Measurements from ENCODE around the gene C2orf92. TPM values are rescaled to one million over a fixed set of nuclear protein-coding genes. Genes with fewer than 3 reads are reported as not detected.
"Not testable (repeated sequence)": the region's sequence is repeated elsewhere in the genome, so short reads cannot be mapped to it uniquely, and the experiment has no call there.

Gene C2orf92
- total and polyA plus RNA-seq, 4 experiments from 2014 or later, result 13.0 to 13.3 TPM; not detected in 2

DNA sequence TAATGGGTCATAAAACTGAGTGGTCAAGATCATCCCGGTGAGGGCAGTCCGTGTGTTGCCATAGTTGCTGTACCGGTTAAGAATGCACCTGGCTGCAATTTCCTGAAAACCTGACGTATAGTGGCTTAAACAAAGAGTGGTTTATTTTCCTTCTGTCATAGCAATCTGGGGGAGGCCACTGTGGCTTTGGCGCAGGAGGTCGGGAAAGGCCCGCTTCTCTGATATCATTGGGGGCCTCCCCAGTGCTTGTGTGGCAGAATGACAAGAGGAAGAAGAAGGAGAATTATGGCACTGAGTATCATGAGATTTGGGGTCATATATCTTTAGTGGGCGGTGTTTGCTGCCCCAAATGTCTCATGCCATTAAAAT is 4.4 kb downstream of the C2orf92 start:
- Histone ChIP-seq H3K4me1 (ENCODE audit: insufficient read depth, low read length) (no peaks in the 10 kb centered on the region), H3K4me3 (ENCODE audit: low read length in 2 of 2) (no peak overlapping the region), H3K9me3 (ENCODE audit: control insufficient read depth in 1 of 2, low read length in 2 of 2) (no peaks in the 10 kb centered on the region), H3K36me3 (ENCODE audit: insufficient read depth, low read length) (no peaks in the 10 kb centered on the region), H3K27me3 (ENCODE audit: insufficient read depth, low read length) (no peaks in the 10 kb centered on the region), H3K27ac (ENCODE audit: low read depth, low read length) (no peak overlapping the region)
- Mint-ChIP-seq H3K27me3 (peaks cover 0 to 9% of the 10 kb centered on the region in 2 donors), H3K9me3 (no peaks in the 10 kb centered on the region), H3K36me3 (peaks cover 0 to 5% of the 10 kb centered on the region in 2 donors), H3K4me3 (no peak overlapping the region), H3K4me1 (peaks cover 0 to 3% (median 0%) of the 10 kb centered on the region in 4 donors), H3K27ac (peak overlapping the region in 1 of 7 donors; percentile 32)
- no peak for DNase-seq
- POLR2A ChIA-PET (ENCODE audit: partially characterized antibody), result no interaction called here
- CTCF ChIA-PET (ENCODE audit: partially characterized antibody), result no interaction called here
- intact Hi-C loops (cut with micrococcal nuclease), result no loop called here

DNA sequence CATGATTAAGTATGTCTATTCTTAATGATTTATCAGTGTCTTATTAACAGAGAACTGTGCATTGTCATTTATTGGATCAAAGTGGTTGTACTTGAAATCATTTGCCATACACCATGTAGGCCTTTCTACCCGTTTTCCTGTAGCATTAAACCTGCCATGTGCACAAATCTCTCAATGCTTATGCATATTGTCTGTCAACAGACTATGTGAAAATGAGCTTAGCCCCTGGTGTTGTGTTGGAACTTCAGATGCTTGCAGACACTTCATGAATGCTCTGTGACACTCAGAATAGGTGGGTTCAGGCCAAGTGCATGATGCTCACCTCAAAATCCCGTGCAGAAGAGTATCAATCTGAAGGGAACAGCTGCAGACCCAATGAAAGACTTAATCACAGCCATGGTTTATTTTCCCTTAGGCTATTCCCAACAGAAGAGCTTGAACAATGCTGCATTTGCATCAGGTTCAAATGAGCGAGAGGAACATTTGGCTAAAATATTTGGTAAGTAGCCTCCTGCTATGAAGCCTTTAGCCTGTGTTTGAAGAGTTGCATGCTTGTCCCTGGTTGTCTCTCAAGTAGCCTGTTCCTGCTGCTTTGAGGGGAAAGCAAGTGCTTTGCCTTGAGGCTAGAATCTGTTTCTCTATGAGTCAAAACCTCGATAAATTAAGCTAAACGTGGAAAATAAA is 6.1 kb downstream of the C2orf92 start:
- no peaks in the 10 kb centered on the region for H3K9me3 Mint-ChIP-seq
- no peaks in the 10 kb centered on the region for H3K36me3 ChIP-seq (ENCODE audit: insufficient read depth, low read length)
- H3K4me3 Mint-ChIP-seq, result no peak overlapping the region
- no peaks in the 10 kb centered on the region for H3K4me1 ChIP-seq (ENCODE audit: insufficient read depth, low read length)
- intact Hi-C loops (cut with micrococcal nuclease), result no loop called here
- ChIA-PET POLR2A (ENCODE audit: partially characterized antibody) (interaction anchor here (1.0 kb wide), 1 partner anchor 10 kb away, joined by 3 read pairs; no protein-coding TSS in a partner anchor), CTCF (ENCODE audit: partially characterized antibody) (interaction anchor here (0.9 to 2.4 kb wide), 4 partner anchors 10 to 62 kb away, joined by 3 to 10 read pairs (median 5); no protein-coding TSS in a partner anchor)
- peaks cover 0 to 3% (median 0%) of the 10 kb centered on the region in 4 donors for H3K4me1 Mint-ChIP-seq
- H3K27me3 Mint-ChIP-seq, result peaks cover 0 to 9% of the 10 kb centered on the region in 2 donors
- H3K9me3 ChIP-seq (ENCODE audit: control insufficient read depth in 1 of 2, low read length in 2 of 2), result no peaks in the 10 kb centered on the region
- peaks cover 0 to 5% of the 10 kb centered on the region in 2 donors for H3K36me3 Mint-ChIP-seq
- no peak overlapping the region for H3K27ac ChIP-seq (ENCODE audit: low read depth, low read length)
- H3K27ac Mint-ChIP-seq, result no peak overlapping the region
- no peaks in the 10 kb centered on the region for H3K27me3 ChIP-seq (ENCODE audit: insufficient read depth, low read length)
- DNase-seq, result no peak
- no peak overlapping the region for H3K4me3 ChIP-seq (ENCODE audit: low read length in 2 of 2)

DNA sequence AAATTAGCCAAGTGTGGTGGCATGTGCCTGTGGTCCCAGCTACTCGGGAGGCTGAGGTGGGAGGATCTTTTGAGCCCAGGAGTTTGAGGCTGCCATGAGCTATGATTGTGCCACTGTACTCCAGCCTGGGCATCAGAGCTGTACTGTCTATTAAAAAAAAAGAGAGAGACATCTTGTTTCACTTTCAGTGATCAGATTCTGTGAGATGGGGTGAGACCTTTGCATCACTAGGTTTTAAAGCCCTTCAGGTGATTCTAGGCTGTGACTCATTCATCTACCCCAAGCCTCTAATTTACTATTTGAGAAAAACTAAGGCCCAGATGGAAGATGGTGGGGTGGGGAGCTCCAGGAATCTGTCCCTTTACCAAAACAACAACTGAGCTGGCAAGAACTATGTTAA is 7.1 kb downstream of the C2orf92 start:
- Histone ChIP-seq H3K36me3 (ENCODE audit: insufficient read depth, low read length) (no peaks in the 10 kb centered on the region), H3K4me3 (ENCODE audit: low read length in 2 of 2) (no peak overlapping the region), H3K4me1 (ENCODE audit: insufficient read depth, low read length) (no peaks in the 10 kb centered on the region), H3K9me3 (ENCODE audit: control insufficient read depth in 1 of 2, low read length in 2 of 2) (no peaks in the 10 kb centered on the region), H3K27me3 (ENCODE audit: insufficient read depth, low read length) (no peaks in the 10 kb centered on the region), H3K27ac (ENCODE audit: low read depth, low read length) (no peak overlapping the region)
- DNase-seq, result no peak
- Mint-ChIP-seq H3K27ac (no peak overlapping the region), H3K4me3 (no peak overlapping the region), H3K9me3 (no peaks in the 10 kb centered on the region), H3K27me3 (peaks cover 0 to 9% of the 10 kb centered on the region in 2 donors), H3K4me1 (peaks cover 0 to 3% (median 0%) of the 10 kb centered on the region in 4 donors), H3K36me3 (peaks cover 0 to 5% of the 10 kb centered on the region in 2 donors)
- ChIA-PET CTCF (ENCODE audit: partially characterized antibody) (interaction anchor here (1.3 to 2.4 kb wide), 3 partner anchors 11 to 60 kb away, joined by 3 to 10 read pairs (median 4); no protein-coding TSS in a partner anchor), POLR2A (ENCODE audit: partially characterized antibody) (no interaction called here)
- intact Hi-C loops (cut with micrococcal nuclease), result no loop called here

- no peak for DNase-seq
- H3K9me3 ChIP-seq (ENCODE audit: control insufficient read depth in 1 of 2, low read length in 2 of 2), result no peaks in the 10 kb centered on the region
- no peak overlapping the region for H3K27ac ChIP-seq (ENCODE audit: low read depth, low read length)
- intact Hi-C loops (cut with micrococcal nuclease), result no loop called here
- H3K36me3 Mint-ChIP-seq, result peaks cover 0 to 5% of the 10 kb centered on the region in 2 donors
- peaks cover 0 to 3% (median 0%) of the 10 kb centered on the region in 4 donors for H3K4me1 Mint-ChIP-seq
- H3K36me3 ChIP-seq (ENCODE audit: insufficient read depth, low read length), result no peaks in the 10 kb centered on the region
- peaks cover 0 to 9% of the 10 kb centered on the region in 2 donors for H3K27me3 Mint-ChIP-seq
- no peaks in the 10 kb centered on the region for H3K27me3 ChIP-seq (ENCODE audit: insufficient read depth, low read length)
- no peaks in the 10 kb centered on the region for H3K4me1 ChIP-seq (ENCODE audit: insufficient read depth, low read length)
- no peaks in the 10 kb centered on the region for H3K9me3 Mint-ChIP-seq
- H3K4me3 Mint-ChIP-seq, result no peak overlapping the region
- H3K27ac Mint-ChIP-seq, result no peak overlapping the region
- ChIA-PET CTCF (ENCODE audit: partially characterized antibody) (interaction anchor here (1.3 kb wide), 1 partner anchor 32 kb away, joined by 3 read pairs; no protein-coding TSS in a partner anchor), POLR2A (ENCODE audit: partially characterized antibody) (no interaction called here)
- no peak overlapping the region for H3K4me3 ChIP-seq (ENCODE audit: low read length in 2 of 2)
These were observed 8.0 kb downstream of the C2orf92 start for GRCh38 chr2:97677480-97677879.

GRCh38 chr2:97678298-97678697 is 8.8 kb downstream of the C2orf92 start:
- DNase-seq, result no peak
- Histone ChIP-seq H3K36me3 (ENCODE audit: insufficient read depth, low read length) (no peaks in the 10 kb centered on the region), H3K4me1 (ENCODE audit: insufficient read depth, low read length) (no peaks in the 10 kb centered on the region), H3K27me3 (ENCODE audit: insufficient read depth, low read length) (no peaks in the 10 kb centered on the region), H3K9me3 (ENCODE audit: control insufficient read depth in 1 of 2, low read length in 2 of 2) (no peaks in the 10 kb centered on the region), H3K4me3 (ENCODE audit: low read length in 2 of 2) (no peak overlapping the region), H3K27ac (ENCODE audit: low read depth, low read length) (no peak overlapping the region)
- CTCF ChIA-PET (ENCODE audit: partially characterized antibody), result no interaction called here
- intact Hi-C loops (cut with micrococcal nuclease), result no loop called here
- POLR2A ChIA-PET (ENCODE audit: partially characterized antibody), result no interaction called here
- peaks cover 0 to 9% of the 10 kb centered on the region in 2 donors for H3K27me3 Mint-ChIP-seq
- H3K27ac Mint-ChIP-seq, result no peak overlapping the region
- H3K36me3 Mint-ChIP-seq, result peaks cover 0 to 5% of the 10 kb centered on the region in 2 donors
- peaks cover 0 to 3% (median 0%) of the 10 kb centered on the region in 4 donors for H3K4me1 Mint-ChIP-seq
- H3K4me3 Mint-ChIP-seq, result no peak overlapping the region
- no peaks in the 10 kb centered on the region for H3K9me3 Mint-ChIP-seq

GRCh38 chr2:97687235-97687634 is 17.7 kb downstream of the C2orf92 start:
- POLR2A ChIA-PET (ENCODE audit: partially characterized antibody); H3K27me3 ChIP-seq (ENCODE audit: insufficient read depth, low read length); H3K27ac ChIP-seq (ENCODE audit: low read depth, low read length); H3K27ac Mint-ChIP-seq; H3K4me1 Mint-ChIP-seq; H3K9me3 Mint-ChIP-seq; H3K36me3 Mint-ChIP-seq; CTCF ChIA-PET (ENCODE audit: partially characterized antibody); DNase-seq; H3K36me3 ChIP-seq (ENCODE audit: insufficient read depth, low read length); H3K9me3 ChIP-seq (ENCODE audit: control insufficient read depth in 1 of 2, low read length in 2 of 2); intact Hi-C loops (cut with micrococcal nuclease); H3K4me3 Mint-ChIP-seq; H3K4me1 ChIP-seq (ENCODE audit: insufficient read depth, low read length); H3K27me3 Mint-ChIP-seq; H3K4me3 ChIP-seq (ENCODE audit: low read length in 2 of 2): not testable (repeated sequence)

GRCh38 chr2:97688062-97688827 is 18.7 kb downstream of the C2orf92 start:
- CTCF ChIA-PET (ENCODE audit: partially characterized antibody), result interaction anchor here (1.3 kb wide), 1 partner anchor 62 kb away, joined by 3 read pairs; no protein-coding TSS in a partner anchor
- H3K4me3 Mint-ChIP-seq, result no peak overlapping the region
- no peaks in the 10 kb centered on the region for H3K9me3 ChIP-seq (ENCODE audit: control insufficient read depth in 1 of 2, low read length in 2 of 2)
- H3K27ac Mint-ChIP-seq, result peak overlapping the region in 2 of 7 donors; percentile 34 to 76
- H3K4me3 ChIP-seq (ENCODE audit: low read length in 2 of 2), result no peak overlapping the region
- H3K27me3 ChIP-seq (ENCODE audit: insufficient read depth, low read length), result no peaks in the 10 kb centered on the region
- no peaks in the 10 kb centered on the region for H3K4me1 ChIP-seq (ENCODE audit: insufficient read depth, low read length)
- DNase-seq, result no peak
- intact Hi-C loops (cut with micrococcal nuclease), result no loop called here
- no peaks in the 10 kb centered on the region for H3K9me3 Mint-ChIP-seq
- peaks cover 4 to 9% (median 6%) of the 10 kb centered on the region in 4 donors for H3K4me1 Mint-ChIP-seq
- no peaks in the 10 kb centered on the region for H3K36me3 Mint-ChIP-seq
- POLR2A ChIA-PET (ENCODE audit: partially characterized antibody), result no interaction called here
- no peak overlapping the region for H3K27ac ChIP-seq (ENCODE audit: low read depth, low read length)
- H3K36me3 ChIP-seq (ENCODE audit: insufficient read depth, low read length), result no peaks in the 10 kb centered on the region
- H3K27me3 Mint-ChIP-seq, result no peaks in the 10 kb centered on the region
